HCT116 (cell line): Measurements from ENCODE around the gene GNAI1. TPM values are rescaled to one million over a fixed set of nuclear protein-coding genes. Genes with fewer than 3 reads are reported as not detected.

Source experiments
- ATAC-seq: fragments of 200-7000 bp; cut with Tn5 transposase; 2 replicates; pipeline ENCODE4 v1.9.1; 2020; ENCODE audit warnings: mild to moderate bottlenecking, moderate library complexity
- BruUV-seq: library from RNA; stranded (reverse); fragments of 400-500 nt; replicated peaks from 2 replicates; lab custom pipeline; 2021; lab: Mats Ljungman, UMichigan
- CTCF ChIA-PET: fragments of 300-600 bp; sonication (Branson Sonifier 250); formaldehyde crosslinking; loops from one replicate; lab custom pipeline; 2021; ENCODE audit warnings: antibody characterized with exemption; lab: Charles Lee
- POLR2A ChIA-PET: fragments of 300-600, 350-600 bp; sonication (Branson Sonifier 250); formaldehyde crosslinking; loops from one replicate; lab custom pipeline; 2021; ENCODE audit warnings: antibody characterized with exemption; lab: Charles Lee
- RAD21 ChIA-PET, 2 experiments: fragments of 300-600 bp; sonication (Branson Sonifier 250); formaldehyde crosslinking; loops; one replicate each; lab custom pipeline; 2023; ENCODE audit warnings: low total read pairs in 2 of 2; ENCODE audit not compliant: uncharacterized antibody in 2 of 2, unreplicated experiment in 2 of 2, low non-redundant PET in 1 of 2; lab: Charles Lee
- DNase-seq: peaks from one replicate; pipeline ENCODE4 v3.0.0-alpha.2; 2010; ENCODE audit warnings: low read depth, low spot score
- H2AFZ ChIP-seq: fragments of 200-600 bp; shearing (Covaris generic), sonication (generic); 2 replicates; pipeline ENCODE4 v1.6.1; 2017; ENCODE audit warnings: low read depth, mixed run types, mixed read lengths, antibody characterized with exemption, low read length; ENCODE audit not compliant: poor library complexity, severe bottlenecking
- H3K27ac ChIP-seq: 2 replicates; pipeline ENCODE4 v1.5.1; 2012; ENCODE audit warnings: low read depth, low read length
- H3K27me3 ChIP-seq: fragments of 200-600 bp; sonication (generic); 2 replicates; pipeline ENCODE4 v1.6.1; 2016; ENCODE audit warnings: mixed run types, low read length, mixed read lengths; ENCODE audit not compliant: insufficient read depth
- H3K36me3 ChIP-seq, 2 experiments: fragments of 200-500 bp in 1 of 2; fragments of 200-600 bp in 1 of 2; sonication (Bioruptor generic) in 1 of 2; sonication (generic) in 1 of 2; 2 replicates each; pipeline versions ENCODE4 v1.5.1 to v1.6.1; 2014 to 2016; ENCODE audit warnings: low read length in 2 of 2, inconsistent platforms in 1 of 2, mixed read lengths in 1 of 2, mixed run types in 1 of 2; ENCODE audit not compliant: insufficient read depth in 2 of 2, control insufficient read depth in 1 of 2
- H3K4me1 ChIP-seq, 2 experiments: fragments of 200-600 bp in 1 of 2; sonication (generic) in 1 of 2; 2 replicates each; pipeline versions ENCODE4 v1.5.1 to v1.6.1; 2012 to 2017; ENCODE audit warnings: low read length in 2 of 2, inconsistent platforms in 1 of 2, mild to moderate bottlenecking in 1 of 2, mixed read lengths in 1 of 2, mixed run types in 1 of 2, moderate library complexity in 1 of 2; ENCODE audit not compliant: insufficient read depth in 2 of 2, control insufficient read depth in 1 of 2
- H3K4me2 ChIP-seq: fragments of 200-600 bp; sonication (generic); 2 replicates; pipeline ENCODE4 v1.6.1; 2017; ENCODE audit warnings: mixed run types, low read length, mixed read lengths
- H3K4me3 ChIP-seq, 2 experiments: fragments of 200-600 bp in 1 of 2; sonication (generic) in 1 of 2; replicated peaks in 1 of 2; 2 replicates each; pipeline ENCODE4 v1.5.1; 2011 to 2016; ENCODE audit warnings: low read length in 2 of 2, control low read depth in 1 of 2, low read depth in 1 of 2, mild to moderate bottlenecking in 1 of 2, mixed read lengths in 1 of 2, mixed run types in 1 of 2
- H3K79me2 ChIP-seq: fragments of 200-600 bp; sonication (generic); 2 replicates; pipeline ENCODE4 v1.6.1; 2017; ENCODE audit warnings: mild to moderate bottlenecking, mixed run types, low read length, moderate library complexity, mixed read lengths; ENCODE audit not compliant: insufficient read depth
- H3K9ac ChIP-seq: fragments of 200-600 bp; sonication (generic); 2 replicates; pipeline ENCODE4 v1.6.1; 2016; ENCODE audit warnings: low read length, mixed read lengths
- H3K9me2 ChIP-seq: fragments of 200-600 bp; sonication (generic), shearing (Covaris generic); 2 replicates; pipeline ENCODE4 v1.6.1; 2017; ENCODE audit warnings: mixed run types, mild to moderate bottlenecking, moderate library complexity; ENCODE audit not compliant: insufficient read depth
- H3K9me3 ChIP-seq, 2 experiments: fragments of 200-500 bp in 1 of 2; fragments of 200-600 bp in 1 of 2; sonication (Bioruptor generic) in 1 of 2; sonication (generic) in 1 of 2; 2 replicates each; pipeline ENCODE4 v1.6.1; 2014 to 2017; ENCODE audit warnings: low read length in 2 of 2, mixed read lengths in 2 of 2, inconsistent platforms in 1 of 2, low read depth in 1 of 2, mild to moderate bottlenecking in 1 of 2, mixed run types in 1 of 2, moderate library complexity in 1 of 2; ENCODE audit not compliant: control insufficient read depth in 1 of 2, insufficient read depth in 1 of 2
- H4K20me1 ChIP-seq: fragments of 200-600 bp; sonication (generic), shearing (Covaris generic); 2 replicates; pipeline ENCODE4 v1.6.1; 2017; ENCODE audit warnings: mixed run types, mild to moderate bottlenecking, moderate library complexity; ENCODE audit not compliant: insufficient read depth
- CBX3 ChIP-seq: IDR thresholded peaks from 2 replicates; pipeline ENCODE4 v1.6.1; 2012; ENCODE audit warnings: low read depth
- CEBPB ChIP-seq: IDR thresholded peaks from 2 replicates; pipeline ENCODE4 v1.6.1; 2012; ENCODE audit warnings: low read depth
- CTCF ChIP-seq, 3 experiments: fragments of 200-600 bp in 1 of 3; sonication (generic) in 1 of 3; IDR thresholded peaks in 2 of 3; conservative IDR thresholded peaks in 1 of 3; 2 replicates each; pipeline ENCODE4 v1.5.1; 2012 to 2017; ENCODE audit warnings: low read depth in 2 of 3, low read length in 2 of 3, antibody characterized with exemption in 1 of 3, borderline replicate concordance in 1 of 3, control low read depth in 1 of 3, mild to moderate bottlenecking in 1 of 3, mixed read lengths in 1 of 3, mixed run types in 1 of 3, moderate library complexity in 1 of 3; ENCODE audit not compliant: insufficient read depth in 1 of 3
- EZH2 ChIP-seq: fragments of 200-600 bp; sonication (generic); IDR thresholded peaks from 2 replicates; pipeline ENCODE4 v1.6.1; 2017; ENCODE audit warnings: antibody characterized with exemption, mixed run types
- EZH2phosphoT487 ChIP-seq: fragments of 200-600 bp; IDR thresholded peaks from 2 replicates; pipeline ENCODE4 v1.6.1; 2018; ENCODE audit warnings: antibody characterized with exemption, borderline replicate concordance
- FOSL1 ChIP-seq: IDR thresholded peaks from 2 replicates; pipeline ENCODE4 v1.6.1; 2012; ENCODE audit warnings: low read depth
- JUND ChIP-seq: IDR thresholded peaks from 2 replicates; pipeline ENCODE4 v1.6.1; 2012
- POLR2A ChIP-seq: IDR thresholded peaks from 2 replicates; pipeline ENCODE4 v1.7.0; 2011; ENCODE audit warnings: borderline replicate concordance; ENCODE audit not compliant: insufficient read depth, insufficient read length; ENCODE audit errors: extremely low read depth
- RAD21 ChIP-seq: IDR thresholded peaks from 2 replicates; pipeline ENCODE4 v1.6.1; 2012; ENCODE audit warnings: low read depth, mild to moderate bottlenecking
- REST ChIP-seq: IDR thresholded peaks from 2 replicates; pipeline ENCODE4 v1.6.1; 2012; ENCODE audit warnings: low read depth
- SIN3A ChIP-seq: IDR thresholded peaks from 2 replicates; pipeline ENCODE4 v1.6.1; 2012; ENCODE audit warnings: low read depth
- SP1 ChIP-seq: IDR thresholded peaks from 2 replicates; pipeline ENCODE4 v1.6.1; 2012; ENCODE audit warnings: low read depth
- SRF ChIP-seq: IDR thresholded peaks from 2 replicates; pipeline ENCODE4 v1.6.1; 2012; ENCODE audit warnings: low read depth
- YY1 ChIP-seq: IDR thresholded peaks from 2 replicates; pipeline ENCODE4 v1.6.1; 2011; ENCODE audit warnings: low read length, low read depth, moderate library complexity, mild to moderate bottlenecking; ENCODE audit not compliant: insufficient replicate concordance; ENCODE audit errors: extremely low read depth
- ZNF274 ChIP-seq: fragments of 200-500 bp; sonication (Bioruptor generic); IDR thresholded peaks from 2 replicates; pipeline ENCODE4 v1.6.1; 2014; ENCODE audit warnings: mild to moderate bottlenecking, low read depth, low read length, inconsistent platforms
- intact Hi-C: fragments of 100-400 bp; cut with micrococcal nuclease; formaldehyde crosslinking; loops from 2 replicates; pipeline ENCODE4 v1.10.0; 2022
- total RNA-seq: library from RNA; stranded (reverse); gene quantifications from one replicate; pipeline ENCODE4 v1.2.1, GENCODE V29; 2021; ENCODE audit not compliant: unreplicated experiment
- TF ChIP-seq, protein P1 (sequence below): IDR thresholded peaks from 2 replicates; pipeline ENCODE4 v1.6.1; 2011; ENCODE audit warnings: mild to moderate bottlenecking, low read length, moderate library complexity; ENCODE audit not compliant: insufficient replicate concordance; ENCODE audit errors: extremely low read depth
- TF ChIP-seq, protein P2 (sequence below): IDR thresholded peaks from 2 replicates; pipeline ENCODE4 v1.6.1; 2012

Gene GNAI1
- total RNA-seq, 1 experiment from 2014 or later, result 148 TPM

- TF ChIP-seq, protein P1, sequence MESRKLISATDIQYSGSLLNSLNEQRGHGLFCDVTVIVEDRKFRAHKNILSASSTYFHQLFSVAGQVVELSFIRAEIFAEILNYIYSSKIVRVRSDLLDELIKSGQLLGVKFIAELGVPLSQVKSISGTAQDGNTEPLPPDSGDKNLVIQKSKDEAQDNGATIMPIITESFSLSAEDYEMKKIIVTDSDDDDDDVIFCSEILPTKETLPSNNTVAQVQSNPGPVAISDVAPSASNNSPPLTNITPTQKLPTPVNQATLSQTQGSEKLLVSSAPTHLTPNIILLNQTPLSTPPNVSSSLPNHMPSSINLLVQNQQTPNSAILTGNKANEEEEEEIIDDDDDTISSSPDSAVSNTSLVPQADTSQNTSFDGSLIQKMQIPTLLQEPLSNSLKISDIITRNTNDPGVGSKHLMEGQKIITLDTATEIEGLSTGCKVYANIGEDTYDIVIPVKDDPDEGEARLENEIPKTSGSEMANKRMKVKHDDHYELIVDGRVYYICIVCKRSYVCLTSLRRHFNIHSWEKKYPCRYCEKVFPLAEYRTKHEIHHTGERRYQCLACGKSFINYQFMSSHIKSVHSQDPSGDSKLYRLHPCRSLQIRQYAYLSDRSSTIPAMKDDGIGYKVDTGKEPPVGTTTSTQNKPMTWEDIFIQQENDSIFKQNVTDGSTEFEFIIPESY, result no peak
- TF ChIP-seq CEBPB, result no peak
- no peak for TF ChIP-seq POLR2A
- no peak for TF ChIP-seq YY1
- TF ChIP-seq JUND, result no peak
Observed at GRCh38 chr7:80255656-80256055, 121.0 kb downstream of the GNAI1 start (continued).

GRCh38 chr7:80257756-80258155 is 123.1 kb downstream of the GNAI1 start:
- BruUV-seq, result no TSS peak
- Histone ChIP-seq H3K27ac (no peak overlapping the region), H3K9ac (no peak overlapping the region), H4K20me1 (no peaks in the 10 kb centered on the region), H3K79me2 (no peaks in the 10 kb centered on the region), H3K9me2 (peaks cover 3% of the 10 kb centered on the region; the same call in 1 of the 2 replicates), H3K9me3 (no peaks in the 10 kb centered on the region), H3K4me3 (no peak overlapping the region), H3K4me1 (no peaks in the 10 kb centered on the region), H3K36me3 (no peaks in the 10 kb centered on the region), H2AFZ (no peak overlapping the region), H3K4me2 (no peak overlapping the region), H3K27me3 (no peaks in the 10 kb centered on the region)
- RAD21 ChIA-PET, result no interaction called here
- TF ChIP-seq EZH2phosphoT487, result no peak
- TF ChIP-seq EZH2, result no peak
- no peak for TF ChIP-seq SIN3A
- no peak for TF ChIP-seq FOSL1
- TF ChIP-seq SRF, result no peak
- TF ChIP-seq SP1, result no peak
- TF ChIP-seq REST, result no peak
- no peak for TF ChIP-seq RAD21
- TF ChIP-seq, protein P1, result no peak
- TF ChIP-seq, protein P2, sequence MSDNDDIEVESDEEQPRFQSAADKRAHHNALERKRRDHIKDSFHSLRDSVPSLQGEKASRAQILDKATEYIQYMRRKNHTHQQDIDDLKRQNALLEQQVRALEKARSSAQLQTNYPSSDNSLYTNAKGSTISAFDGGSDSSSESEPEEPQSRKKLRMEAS, result no peak
- TF ChIP-seq CBX3, result no peak
- TF ChIP-seq ZNF274, result no peak
- no peak for TF ChIP-seq CTCF (IDR thresholded peaks at IDR 0.05 in 2 of 3, conservative IDR thresholded peaks at IDR 0.05 in 1 of 3; ENCODE audit: borderline replicate concordance in 1 of 3, insufficient read depth in 1 of 3, low read depth in 2 of 3, low read length in 2 of 3)
- TF ChIP-seq YY1, result no peak
- ATAC-seq (no peak), DNase-seq (no peak)
- intact Hi-C loops, result no loop called here
- CTCF ChIA-PET, result no interaction called here
- POLR2A ChIA-PET, result no interaction called here
